HAP-1 (cell line): ENCODE results near the gene CHST12.
"Not testable (repeated sequence)": the region's sequence is repeated elsewhere in the genome, so short reads cannot be mapped to it uniquely, and the experiment has no call there.

Experiments
- DNase-seq, 2 experiments: peaks; one replicate each; pipeline ENCODE4 v3.0.0-alpha.2; 2016 to 2020; ENCODE audit warnings: low spot score in 2 of 2
- H3K27me3 ChIP-seq: fragments of 250-450 bp; sonication (Bioruptor Pico); 2 replicates; pipeline ENCODE4 v1.5.1; 2020; ENCODE audit warnings: low read depth, mild to moderate bottlenecking, moderate library complexity
- H3K36me3 ChIP-seq: fragments of 250-450 bp; sonication (Bioruptor Pico); replicated peaks from 2 replicates; pipeline ENCODE4 v1.5.1; 2020; ENCODE audit warnings: mild to moderate bottlenecking
- H3K4me1 ChIP-seq: fragments of 250-450 bp; sonication (Bioruptor Pico); 2 replicates; pipeline ENCODE4 v1.5.1; 2020; ENCODE audit warnings: mild to moderate bottlenecking
- H3K4me3 ChIP-seq: fragments of 250-450 bp; sonication (Bioruptor Pico); 2 replicates; pipeline ENCODE4 v1.5.1; 2020; ENCODE audit warnings: mild to moderate bottlenecking, moderate library complexity
- H3K9me3 ChIP-seq: fragments of 250-450 bp; sonication (Bioruptor Pico); 2 replicates; pipeline ENCODE4 v1.5.1; 2020; ENCODE audit warnings: mild to moderate bottlenecking, moderate library complexity
- in situ Hi-C: fragments of 300-500 bp; cut with MboI; formaldehyde crosslinking; loops from 3 replicates; pipeline ENCODE4 v1.14.3; 2020; ENCODE audit warnings: low sequenced_read_pairs, inconsistent platforms, mixed read lengths

CHST12 gene

DNA sequence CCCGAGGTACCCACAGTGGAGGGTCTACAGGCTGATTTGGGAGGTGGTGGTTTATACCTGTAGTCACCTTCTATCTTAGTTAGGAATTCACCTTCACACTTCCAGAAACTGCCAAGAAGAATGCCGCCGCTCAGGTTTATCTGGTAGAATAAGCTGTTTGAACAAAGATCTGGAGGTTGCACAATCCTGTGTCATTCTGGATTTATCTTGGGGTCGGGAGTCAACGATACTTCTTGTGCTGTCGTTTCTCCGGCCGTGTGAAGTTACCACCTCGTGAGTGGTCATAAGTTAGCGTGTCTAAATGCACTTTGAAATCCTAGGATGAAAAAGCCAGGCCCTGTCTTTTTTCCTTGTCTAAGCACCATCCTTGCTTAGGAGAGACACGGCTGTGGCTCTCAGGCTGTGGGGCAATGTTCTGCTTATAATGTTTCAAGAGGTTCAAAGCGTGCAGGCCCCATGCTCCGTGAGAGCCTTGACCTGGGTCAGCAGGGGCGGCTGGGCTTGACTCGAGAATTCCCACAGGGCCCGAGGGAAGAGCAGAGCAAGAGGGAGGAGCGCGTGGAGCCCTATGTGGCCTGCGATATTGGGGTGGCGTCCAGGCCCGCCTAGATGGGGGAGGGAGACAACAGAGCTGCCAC lies 37.3 kb downstream of the CHST12 start:
- Histone ChIP-seq H3K9me3 (no peaks in the 10 kb centered on the region), H3K4me1 (no peaks in the 10 kb centered on the region), H3K27me3 (no peaks in the 10 kb centered on the region), H3K36me3 (no peaks in the 10 kb centered on the region; the same call in 1 of the 2 replicates), H3K4me3 (no peak overlapping the region)
- in situ Hi-C loops: no loop called here
- DNase-seq: no peak

GRCh38 chr7:2441430-2442058 lies 38.1 kb downstream of the CHST12 start:
- Histone ChIP-seq H3K27me3 (no peaks in the 10 kb centered on the region), H3K4me3 (no peak overlapping the region), H3K4me1 (no peaks in the 10 kb centered on the region), H3K36me3 (no peaks in the 10 kb centered on the region), H3K9me3 (no peaks in the 10 kb centered on the region)
- in situ Hi-C loops: no loop called here
- no peak for DNase-seq

DNA sequence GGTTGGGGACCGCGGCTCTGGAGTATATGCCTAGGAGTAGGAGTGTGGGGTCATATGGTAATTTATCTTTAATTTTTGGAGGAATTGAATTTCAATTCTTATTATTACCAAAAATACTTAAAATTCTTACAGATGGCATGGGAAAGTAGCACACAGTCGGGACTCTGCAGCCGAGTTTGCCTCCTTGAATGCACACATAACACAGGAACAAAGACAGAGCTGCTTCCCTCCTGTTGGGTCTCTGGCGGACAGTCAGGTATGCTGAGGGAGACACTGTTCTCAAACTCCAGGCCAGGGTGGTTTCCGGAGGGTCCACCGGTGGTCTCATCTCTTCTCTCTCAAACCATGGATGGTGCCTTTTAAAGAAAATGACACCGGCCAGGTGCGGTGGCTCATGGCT lies 40.1 kb downstream of the CHST12 start:
- H3K9me3 ChIP-seq: no peaks in the 10 kb centered on the region
- H3K27me3 ChIP-seq: no peaks in the 10 kb centered on the region
- H3K36me3 ChIP-seq: no peaks in the 10 kb centered on the region
- no peaks in the 10 kb centered on the region for H3K4me1 ChIP-seq
- H3K4me3 ChIP-seq: no peak overlapping the region
- in situ Hi-C loops: no loop called here
- no peak for DNase-seq

DNA sequence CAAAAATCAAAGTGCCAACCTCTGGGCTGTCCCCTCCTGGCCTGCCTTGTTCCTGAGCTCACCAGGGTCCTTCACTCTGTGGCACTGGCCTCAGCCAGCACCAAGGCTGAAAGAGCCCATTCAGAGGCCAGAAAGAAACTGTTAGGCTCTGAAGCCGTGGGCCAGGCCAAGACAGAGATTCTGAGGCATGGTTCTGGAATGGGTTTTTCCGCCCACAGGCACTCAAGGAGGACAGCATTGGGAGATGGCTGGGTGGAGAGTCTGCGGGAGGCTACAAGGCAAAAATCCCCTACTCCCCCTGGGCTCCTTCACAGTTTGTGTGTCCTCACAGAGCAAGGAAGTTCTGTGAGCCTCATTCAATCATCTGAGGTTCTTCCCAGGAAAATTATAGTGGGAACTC lies 41.1 kb downstream of the CHST12 start:
- no peak for DNase-seq

DNA sequence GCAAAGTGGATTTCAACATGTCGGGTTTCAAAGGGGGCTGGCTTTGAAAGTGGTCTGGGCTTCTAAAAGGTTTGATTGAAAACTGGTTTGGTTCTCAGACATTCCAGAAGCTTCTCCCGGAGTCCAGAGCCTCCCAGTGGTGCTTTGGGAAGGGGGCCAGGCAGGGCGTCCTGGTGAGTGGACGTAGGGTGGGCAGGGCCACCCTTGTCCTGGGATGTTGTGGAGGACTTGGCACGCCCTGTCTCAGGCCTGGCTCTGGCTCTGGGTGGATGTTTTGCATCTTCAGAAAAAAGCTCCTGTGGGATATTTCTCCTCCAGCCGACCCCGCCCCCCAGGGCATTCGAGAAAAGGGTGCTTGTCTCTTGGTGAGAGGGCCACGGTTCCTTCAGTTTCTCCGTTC lies 41.6 kb downstream of the CHST12 start:
- no peaks in the 10 kb centered on the region for H3K36me3 ChIP-seq
- H3K4me3 ChIP-seq: no peak overlapping the region
- no peaks in the 10 kb centered on the region for H3K27me3 ChIP-seq
- no peak for DNase-seq
- H3K9me3 ChIP-seq: no peaks in the 10 kb centered on the region
- no peaks in the 10 kb centered on the region for H3K4me1 ChIP-seq
- in situ Hi-C loops: no loop called here

More for the DNA sequence above, 41.1 kb downstream of the CHST12 start:
- H3K27me3 ChIP-seq: no peaks in the 10 kb centered on the region
- in situ Hi-C loops: no loop called here
- H3K4me1 ChIP-seq: no peaks in the 10 kb centered on the region
- H3K36me3 ChIP-seq: no peaks in the 10 kb centered on the region
- H3K4me3 ChIP-seq: no peak overlapping the region
- no peaks in the 10 kb centered on the region for H3K9me3 ChIP-seq

- Histone ChIP-seq H3K4me3 (no peak overlapping the region), H3K4me1 (no peaks in the 10 kb centered on the region), H3K36me3 (no peaks in the 10 kb centered on the region), H3K9me3 (no peaks in the 10 kb centered on the region), H3K27me3 (no peaks in the 10 kb centered on the region)
- in situ Hi-C loops: no loop called here
- no peak for DNase-seq
Measured at GRCh38 chr7:2445898-2446555, 42.6 kb downstream of the CHST12 start.

- Histone ChIP-seq H3K4me1 (peaks cover 2% of the 10 kb centered on the region; the same call in 1 of the 2 replicates), H3K9me3 (no peaks in the 10 kb centered on the region), H3K27me3 (no peaks in the 10 kb centered on the region), H3K36me3 (no peaks in the 10 kb centered on the region), H3K4me3 (no peak overlapping the region)
- in situ Hi-C loops: no loop called here
- no peak for DNase-seq
Measured at GRCh38 chr7:2446676-2447075, 43.3 kb downstream of the CHST12 start.

DNA sequence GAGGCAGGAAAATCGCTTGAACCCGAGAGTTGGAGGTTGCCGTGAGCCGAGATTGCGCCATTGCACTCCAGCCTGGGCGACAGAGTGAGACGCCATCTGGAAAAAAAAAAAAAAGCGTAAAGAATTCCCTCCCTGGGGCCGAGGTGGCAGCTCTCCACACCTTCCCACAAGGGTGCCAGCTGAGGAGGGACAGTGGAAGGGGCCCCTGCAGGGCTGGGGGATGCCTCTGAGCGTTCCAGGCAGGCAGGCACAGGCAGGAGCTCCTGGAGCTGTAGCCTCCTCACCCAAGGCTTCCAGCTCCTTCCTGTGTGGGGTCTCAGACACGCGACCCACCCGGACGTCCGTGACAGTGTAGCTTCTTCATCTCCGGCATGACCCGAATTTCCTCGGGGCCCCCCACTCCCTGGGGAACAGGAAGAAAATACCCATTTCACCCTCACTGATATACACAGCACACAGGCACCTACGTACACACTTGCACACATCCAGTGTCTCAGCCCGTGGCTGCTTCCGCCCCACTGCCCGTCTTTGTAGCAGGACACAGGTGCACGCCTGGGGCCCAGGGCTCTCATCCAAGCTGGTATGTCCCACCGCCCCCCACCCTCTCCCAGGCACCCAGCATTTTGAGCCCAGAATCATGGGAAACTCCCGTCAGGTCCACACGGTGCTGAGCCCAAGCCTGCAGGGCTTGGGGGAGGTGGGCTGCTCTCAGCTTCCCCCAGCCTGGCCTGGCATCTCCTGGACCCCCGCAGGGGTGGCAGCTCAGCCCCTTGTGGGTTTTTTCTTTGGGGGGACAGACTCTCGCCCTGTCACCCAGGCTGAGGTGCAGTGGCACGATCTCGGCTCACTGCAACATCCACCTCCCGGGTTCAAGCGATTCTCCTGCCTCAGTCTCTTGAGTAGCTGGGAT lies 47.0 kb downstream of the CHST12 start:
- DNase-seq: no peak
- H3K9me3 ChIP-seq: no peaks in the 10 kb centered on the region

DNA sequence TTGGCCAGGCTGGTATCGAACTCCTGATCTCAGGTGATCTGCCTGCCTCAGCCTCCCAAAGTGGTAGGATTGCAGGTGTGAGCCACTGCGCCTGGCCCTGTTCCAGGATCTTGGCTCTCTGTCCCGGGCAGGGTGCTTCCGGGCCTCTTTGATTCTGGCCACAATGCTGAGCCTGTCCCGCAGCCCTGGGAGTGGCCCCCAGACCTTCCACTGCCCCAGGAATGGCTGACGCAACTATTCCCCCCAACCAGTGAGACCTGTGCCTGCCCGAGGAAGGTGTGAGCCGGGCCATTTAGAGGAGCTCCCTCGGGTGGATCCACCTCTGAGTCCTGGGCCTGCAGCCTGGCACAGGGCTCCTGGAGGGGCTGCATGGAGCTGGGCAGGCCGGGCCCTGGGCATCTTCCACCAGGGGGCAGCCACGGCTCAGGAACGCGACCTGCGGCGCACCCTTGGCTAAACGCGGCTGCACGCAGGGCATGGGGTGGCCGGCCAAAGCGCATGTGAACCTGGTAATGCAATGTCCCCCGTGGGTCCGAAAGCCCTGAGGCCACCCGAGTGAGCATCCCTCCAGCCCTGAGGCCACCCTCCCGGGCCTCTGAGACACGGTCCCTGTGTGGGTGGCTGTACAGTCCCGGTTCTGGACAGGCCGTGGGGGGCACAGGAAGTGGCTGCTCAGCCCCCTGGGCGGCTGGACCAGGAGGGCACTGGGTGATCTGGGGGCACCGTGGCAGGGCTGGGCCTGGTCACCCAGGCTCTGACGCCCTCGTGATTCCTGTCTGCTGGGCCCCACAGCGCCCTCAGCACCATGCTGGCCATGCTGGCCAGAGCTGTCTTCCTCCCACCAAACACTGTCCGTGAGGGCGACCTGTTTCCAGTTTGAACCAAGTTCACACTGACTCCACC lies 48.0 kb downstream of the CHST12 start:
- peaks cover 3% of the 10 kb centered on the region; the same call in 1 of the 2 replicates for H3K4me1 ChIP-seq
- no peaks in the 10 kb centered on the region for H3K36me3 ChIP-seq
- no peaks in the 10 kb centered on the region for H3K27me3 ChIP-seq
- in situ Hi-C loops: loop anchor here (10.0 kb wide), 1 partner anchor 253 kb away; no protein-coding TSS in a partner anchor
- H3K4me3 ChIP-seq: no peak overlapping the region
- peak; percentile 55 to 92 for DNase-seq
- H3K9me3 ChIP-seq: no peaks in the 10 kb centered on the region

More for the DNA sequence above, 47.0 kb downstream of the CHST12 start:
- H3K27me3 ChIP-seq: no peaks in the 10 kb centered on the region
- in situ Hi-C loops: loop anchor here (10.0 kb wide), 1 partner anchor 254 kb away; no protein-coding TSS in a partner anchor
- H3K4me3 ChIP-seq: no peak overlapping the region
- peaks cover 3% of the 10 kb centered on the region; the same call in 1 of the 2 replicates for H3K4me1 ChIP-seq
- H3K36me3 ChIP-seq: no peaks in the 10 kb centered on the region

GRCh38 chr7:2452074-2452507 lies 48.7 kb downstream of the CHST12 start:
- no peak for DNase-seq
- Histone ChIP-seq H3K4me1 (peaks cover 3% of the 10 kb centered on the region; the same call in 1 of the 2 replicates), H3K9me3 (no peaks in the 10 kb centered on the region), H3K4me3 (no peak overlapping the region), H3K27me3 (no peaks in the 10 kb centered on the region), H3K36me3 (no peaks in the 10 kb centered on the region)
- in situ Hi-C loops: loop anchor here (10.0 kb wide), 1 partner anchor 253 kb away; no protein-coding TSS in a partner anchor

DNA sequence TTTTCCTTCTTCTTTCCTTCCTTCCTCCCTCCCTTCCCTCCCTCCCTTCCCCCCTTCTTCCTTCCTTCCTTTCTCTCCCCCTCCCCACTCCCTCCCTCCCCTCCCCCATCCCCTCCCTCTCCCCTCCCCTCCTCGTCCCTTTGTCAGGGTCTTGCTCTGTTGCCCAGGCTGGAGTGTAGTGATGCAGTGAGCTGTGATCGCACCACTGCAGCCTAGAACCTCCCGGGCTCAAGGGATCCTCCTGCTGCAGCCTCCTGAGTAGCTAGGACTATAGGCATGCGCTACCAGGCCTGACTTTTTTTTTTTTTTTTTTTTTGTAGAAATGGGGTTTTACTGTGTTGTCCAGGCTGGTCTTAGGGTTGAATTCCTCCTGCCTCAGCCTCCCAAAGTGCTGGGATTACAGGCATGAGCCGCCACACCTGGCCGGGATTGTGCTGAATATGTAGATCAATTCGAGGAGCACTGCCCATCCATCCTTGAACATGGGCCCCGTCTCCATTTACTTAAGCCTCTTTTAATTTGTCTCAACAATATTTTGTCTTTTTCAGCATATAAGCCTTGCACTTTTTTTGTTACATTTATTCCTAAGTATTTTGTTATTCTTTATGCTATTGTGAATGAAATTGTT lies 49.3 kb downstream of the CHST12 start:
- no peak overlapping the region for H3K4me3 ChIP-seq
- no peaks in the 10 kb centered on the region for H3K9me3 ChIP-seq
- H3K36me3 ChIP-seq: no peaks in the 10 kb centered on the region
- in situ Hi-C loops: loop anchor here (10.0 kb wide), 1 partner anchor 252 kb away; no protein-coding TSS in a partner anchor
- peaks cover 3% of the 10 kb centered on the region; the same call in 1 of the 2 replicates for H3K4me1 ChIP-seq
- no peak for DNase-seq
- H3K27me3 ChIP-seq: no peaks in the 10 kb centered on the region

- H3K36me3 ChIP-seq, DNase-seq, H3K9me3 ChIP-seq, H3K4me3 ChIP-seq, H3K27me3 ChIP-seq, H3K4me1 ChIP-seq: not testable (repeated sequence)
- in situ Hi-C loops: loop anchor here (10.0 kb wide), 1 partner anchor 251 kb away; no protein-coding TSS in a partner anchor
Measured at GRCh38 chr7:2453849-2454248, 50.4 kb downstream of the CHST12 start.
